Common myeloid progenitor, CD34-positive (primary cell): ENCODE measurements around the gene IRGC.

Experiments used
- CTCF ChIA-PET: fragments of 350-600 bp; sonication (Branson Sonifier 250); formaldehyde crosslinking; loops from one replicate; lab custom pipeline; 2021; ENCODE audit warnings: antibody characterized with exemption; lab: Charles Lee
- POLR2A ChIA-PET: fragments of 350-600 bp; sonication (Branson Sonifier 250); formaldehyde crosslinking; loops from one replicate; lab custom pipeline; 2021; ENCODE audit warnings: antibody characterized with exemption; lab: Charles Lee
- DNase-seq, 3 donors: peaks; one replicate each; pipeline versions ENCODE4 v3.0.0 to v3.0.0-alpha.2; 2013
- H3K27ac ChIP-seq, 2 experiments: 1 replicate in 1 of 2; 2 replicates in 1 of 2; pipeline ENCODE4 v1.7.0; 2013; ENCODE audit warnings: inconsistent platforms in 2 of 2, low read length in 2 of 2, mild to moderate bottlenecking in 2 of 2, low read depth in 1 of 2, moderate library complexity in 1 of 2; ENCODE audit not compliant: severe bottlenecking in 2 of 2, insufficient read depth in 1 of 2, poor library complexity in 1 of 2
- H3K27me3 ChIP-seq, 5 experiments: replicated peaks in 2 of 5; 1 replicate in 3 of 5; 2 replicates in 2 of 5; pipeline versions ENCODE4 v1.6.1 to v1.7.0; 2013; ENCODE audit warnings: low read length in 4 of 5, mild to moderate bottlenecking in 2 of 5, moderate library complexity in 2 of 5, inconsistent platforms in 1 of 5; ENCODE audit not compliant: insufficient read depth in 5 of 5, control insufficient read depth in 4 of 5
- H3K36me3 ChIP-seq, 4 experiments: 1 replicate in 2 of 4; 2 replicates in 2 of 4; pipeline versions ENCODE4 v1.6.1 to v1.7.0; 2013; ENCODE audit warnings: low read length in 3 of 4, control low read depth in 1 of 4, mild to moderate bottlenecking in 1 of 4; ENCODE audit not compliant: control insufficient read depth in 4 of 4, insufficient read depth in 4 of 4
- H3K4me1 ChIP-seq, 4 experiments: 1 replicate in 3 of 4; 2 replicates in 1 of 4; pipeline versions ENCODE4 v1.6.1 to v1.7.1; 2013; ENCODE audit warnings: low read length in 3 of 4, mild to moderate bottlenecking in 3 of 4, control low read depth in 1 of 4, inconsistent platforms in 1 of 4, moderate library complexity in 1 of 4; ENCODE audit not compliant: control insufficient read depth in 4 of 4, insufficient read depth in 4 of 4; ENCODE audit errors: control extremely low read depth in 1 of 4
- H3K4me3 ChIP-seq, 7 experiments: 1 replicate in 4 of 7; 2 replicates in 3 of 7; pipeline versions ENCODE4 v1.5.1 to v1.7.0; 2013; ENCODE audit warnings: mild to moderate bottlenecking in 7 of 7, low read length in 6 of 7, moderate library complexity in 6 of 7, inconsistent platforms in 2 of 7, low read depth in 2 of 7, control low read depth in 1 of 7; ENCODE audit not compliant: insufficient read depth in 4 of 7, control insufficient read depth in 1 of 7; ENCODE audit errors: extremely low read depth in 1 of 7
- H3K9me3 ChIP-seq, 5 experiments: 1 replicate in 4 of 5; 2 replicates in 1 of 5; pipeline versions ENCODE4 v1.6.1 to v1.7.1; 2013; ENCODE audit warnings: low read length in 4 of 5, mild to moderate bottlenecking in 2 of 5, inconsistent platforms in 1 of 5, low read depth in 1 of 5, moderate library complexity in 1 of 5; ENCODE audit not compliant: control insufficient read depth in 4 of 5, insufficient read depth in 2 of 5; ENCODE audit errors: control extremely low read depth in 1 of 5
- WGBS: methylation state at CpG from one replicate; pipeline ENCODE4 v1.1.5; 2013; ENCODE audit not compliant: insufficient coverage; 5-methylcytosine and 5-hydroxymethylcytosine counted together

Gene IRGC

DNA sequence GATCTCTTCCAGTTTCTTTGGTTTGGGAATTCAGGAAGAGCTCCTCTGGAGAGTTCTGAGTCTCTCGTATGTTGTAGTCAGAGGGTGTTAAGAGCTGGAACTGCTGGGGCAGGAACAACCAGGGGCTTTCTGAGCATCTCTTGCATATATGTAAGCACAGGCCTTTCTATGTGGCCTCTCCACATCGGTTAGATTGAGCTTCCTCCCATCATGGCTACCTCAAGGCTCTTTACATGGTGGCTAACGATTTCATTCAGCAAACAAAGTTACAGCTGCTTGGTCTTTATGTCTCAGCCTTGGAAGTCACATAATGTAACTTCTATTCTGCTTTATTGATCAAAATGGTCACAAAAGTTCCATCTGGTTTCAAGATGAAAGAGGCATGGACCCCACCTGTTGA lies 25.4 kb upstream of the IRGC start:
- no peak for DNase-seq
- Histone ChIP-seq H3K4me3 (no peak overlapping the region), H3K27ac (no peak overlapping the region), H3K9me3 (peaks cover 0 to 21% (median 14%) of the 10 kb centered on the region in 5 experiments), H3K36me3 (no peaks in the 10 kb centered on the region), H3K27me3 (peaks cover 0 to 5% (median 0%) of the 10 kb centered on the region in 5 experiments), H3K4me1 (peaks cover 0 to 8% (median 0%) of the 10 kb centered on the region in 4 experiments)
- ChIA-PET CTCF (interaction anchor here (1.0 kb wide), 1 partner anchor 13 kb away, joined by 3 read pairs; no protein-coding TSS in a partner anchor), POLR2A (no interaction called here)
- 67% methylated on average over 3 of the region's 3 CpGs for WGBS

DNA sequence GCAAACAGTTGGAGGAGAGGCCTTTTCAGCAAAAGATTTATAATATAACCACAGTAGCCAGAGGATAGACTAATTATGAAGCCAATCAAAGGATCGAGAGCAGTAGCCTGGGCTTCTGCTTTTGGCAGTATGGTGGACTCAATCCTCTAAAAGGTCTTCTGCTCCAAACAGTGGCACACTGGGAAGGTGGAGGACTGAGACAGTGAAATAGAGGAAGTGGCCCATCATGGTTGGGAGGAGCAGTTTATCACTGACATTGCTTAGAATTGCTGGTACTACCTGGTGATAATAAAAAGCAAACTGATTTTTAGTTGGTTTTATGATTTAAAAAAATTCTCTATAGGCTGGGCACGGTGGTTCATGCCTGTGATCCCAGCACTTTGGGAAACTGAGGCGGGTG lies 25.0 kb upstream of the IRGC start:
- Histone ChIP-seq H3K27ac (no peak overlapping the region), H3K27me3 (peaks cover 0 to 5% (median 0%) of the 10 kb centered on the region in 5 experiments), H3K4me1 (peaks cover 0 to 8% (median 0%) of the 10 kb centered on the region in 4 experiments), H3K36me3 (no peaks in the 10 kb centered on the region), H3K4me3 (no peak overlapping the region), H3K9me3 (peaks cover 0 to 21% (median 14%) of the 10 kb centered on the region in 5 experiments)
- no peak for DNase-seq
- WGBS = 88% methylated on average over 3 of the region's 3 CpGs
- ChIA-PET CTCF (interaction anchor here (1.0 kb wide), 1 partner anchor 13 kb away, joined by 3 read pairs; no protein-coding TSS in a partner anchor), POLR2A (no interaction called here)

DNA sequence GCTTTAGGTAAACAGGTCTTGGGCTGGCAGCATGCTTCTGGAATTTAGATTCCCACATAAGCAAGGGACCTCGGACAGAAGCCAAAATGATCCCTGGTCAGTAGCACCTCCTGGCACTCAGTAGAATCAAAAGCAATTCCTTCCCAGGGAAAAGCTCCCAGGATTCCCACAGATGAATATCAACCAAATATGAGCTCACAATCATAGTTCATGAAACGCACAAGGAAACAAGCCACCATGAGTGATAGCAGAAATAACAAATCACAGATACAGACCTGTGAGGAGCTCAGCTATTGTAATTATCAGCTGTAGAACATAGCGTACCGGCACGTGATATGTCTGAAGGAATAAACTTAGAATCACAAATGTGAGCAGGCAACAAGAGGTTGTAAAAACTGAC lies 24.1 kb upstream of the IRGC start:
- peak in 2 of 3 donors; percentile 29 to 40 for DNase-seq
- H3K4me1 ChIP-seq = peaks cover 0 to 8% (median 0%) of the 10 kb centered on the region in 4 experiments
- peaks cover 0 to 21% (median 14%) of the 10 kb centered on the region in 5 experiments for H3K9me3 ChIP-seq
- ChIA-PET CTCF (no interaction called here), POLR2A (interaction anchor here (0.7 kb wide), 1 partner anchor 23 kb away, joined by 6 read pairs; no protein-coding TSS in a partner anchor)
- H3K27me3 ChIP-seq = peaks cover 0 to 5% (median 3%) of the 10 kb centered on the region in 5 experiments
- no peaks in the 10 kb centered on the region for H3K36me3 ChIP-seq
- 97% methylated on average over 5 of the region's 5 CpGs for WGBS
- H3K27ac ChIP-seq = no peak overlapping the region
- no peak overlapping the region for H3K4me3 ChIP-seq

DNA sequence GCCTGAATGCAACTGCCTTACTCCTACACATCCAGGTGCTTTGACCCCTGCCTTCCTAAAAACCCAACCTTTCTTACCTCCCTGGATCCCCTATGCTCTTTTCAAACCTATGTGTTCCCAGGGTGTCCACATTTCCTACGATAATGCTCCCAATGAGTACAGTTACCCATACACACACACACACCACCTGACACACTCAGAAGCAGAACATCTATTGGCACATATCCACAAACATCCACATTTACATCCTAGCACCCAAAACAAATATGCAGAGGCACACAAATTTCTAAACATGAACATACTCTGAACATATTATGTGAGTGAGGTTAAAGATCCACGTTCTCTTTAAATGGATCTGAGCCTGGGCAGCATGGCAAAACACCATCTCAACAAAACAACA lies 23.5 kb upstream of the IRGC start:
- CTCF ChIA-PET = interaction anchor here (0.6 kb wide), 1 partner anchor 15 kb away, joined by 3 read pairs; no protein-coding TSS in a partner anchor
- H3K4me1 ChIP-seq = peaks cover 0 to 8% (median 0%) of the 10 kb centered on the region in 4 experiments
- POLR2A ChIA-PET = interaction anchor here (0.7 kb wide), 1 partner anchor 24 kb away, joined by 6 read pairs; no protein-coding TSS in a partner anchor

DNA sequence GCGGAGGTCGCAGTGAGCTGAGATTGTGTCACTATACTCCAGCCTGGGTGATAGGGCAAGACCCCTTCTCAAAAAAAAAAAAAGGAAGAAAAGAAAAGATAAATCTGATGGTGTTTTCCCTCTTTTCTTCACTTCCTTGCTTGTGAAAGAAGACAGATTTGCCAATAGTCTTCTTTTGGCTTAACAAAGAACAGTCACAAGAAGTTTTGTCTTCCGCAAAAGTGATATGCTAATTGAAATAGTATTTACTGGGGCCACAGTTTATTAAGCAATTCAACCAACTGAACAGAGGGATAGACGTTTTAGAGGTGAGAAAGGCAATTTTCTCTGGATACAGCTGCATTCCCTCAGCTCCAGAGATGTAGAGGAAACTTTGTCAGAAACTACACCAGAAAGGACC lies 23.0 kb upstream of the IRGC start:
- no peak overlapping the region for H3K27ac ChIP-seq
- H3K36me3 ChIP-seq = no peaks in the 10 kb centered on the region
- ChIA-PET POLR2A (interaction anchor here (0.5 to 0.7 kb wide), 2 partner anchors 61 to 1494 kb away, joined by 3 to 5 read pairs; no protein-coding TSS in a partner anchor), CTCF (interaction anchor here (0.6 kb wide), 1 partner anchor 15 kb away, joined by 3 read pairs; no protein-coding TSS in a partner anchor)
- H3K9me3 ChIP-seq = peaks cover 0 to 21% (median 14%) of the 10 kb centered on the region in 5 experiments
- peaks cover 0 to 8% (median 0%) of the 10 kb centered on the region in 4 experiments for H3K4me1 ChIP-seq
- no peak for DNase-seq
- whole genome bisulfite sequencing = 92% methylated on average over 4 of the region's 4 CpGs
- H3K4me3 ChIP-seq = no peak overlapping the region
- H3K27me3 ChIP-seq = peaks cover 0 to 7% (median 5%) of the 10 kb centered on the region in 5 experiments

More for the DNA sequence above, 23.5 kb upstream of the IRGC start:
- 100% methylated on average over 1 of the region's 2 CpGs for WGBS
- no peaks in the 10 kb centered on the region for H3K36me3 ChIP-seq
- H3K4me3 ChIP-seq = no peak overlapping the region
- DNase-seq = no peak
- H3K9me3 ChIP-seq = peaks cover 0 to 21% (median 14%) of the 10 kb centered on the region in 5 experiments
- peaks cover 0 to 5% (median 4%) of the 10 kb centered on the region in 5 experiments for H3K27me3 ChIP-seq
- H3K27ac ChIP-seq = no peak overlapping the region

DNA sequence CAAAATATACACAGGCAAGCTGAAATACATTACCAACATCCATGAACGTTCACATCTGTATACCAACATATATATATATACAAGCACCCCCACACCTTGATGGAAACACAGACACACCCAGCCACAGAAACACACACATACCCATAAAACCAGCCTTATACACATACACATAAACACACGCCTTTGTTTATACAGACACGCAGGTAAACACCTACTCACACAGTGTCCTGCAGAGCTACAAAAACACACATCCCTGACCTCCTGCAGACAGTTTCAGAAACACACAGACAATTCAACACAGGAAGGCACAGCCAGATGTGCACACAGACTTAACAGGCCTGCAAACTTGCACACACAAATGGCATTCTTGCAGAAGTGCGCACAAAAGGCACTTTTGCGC lies 21.3 kb upstream of the IRGC start:
- H3K36me3 ChIP-seq = no peaks in the 10 kb centered on the region
- H3K27me3 ChIP-seq = peaks cover 0 to 17% (median 6%) of the 10 kb centered on the region in 5 experiments
- peaks cover 5 to 8% (median 7%) of the 10 kb centered on the region in 4 experiments for H3K4me1 ChIP-seq
- ChIA-PET CTCF (interaction anchor here (1.0 kb wide), 1 partner anchor 31 kb away, joined by 3 read pairs; no protein-coding TSS in a partner anchor), POLR2A (no interaction called here)
- DNase-seq = no peak
- WGBS = 97% methylated on average over 5 of the region's 5 CpGs
- H3K4me3 ChIP-seq = no peak overlapping the region
- no peak overlapping the region for H3K27ac ChIP-seq
- H3K9me3 ChIP-seq = peaks cover 0 to 21% (median 14%) of the 10 kb centered on the region in 5 experiments
